Stomach (tissue), 19 donors: Measurements from ENCODE around the gene HADH. TPM values are rescaled to one million over a fixed set of nuclear protein-coding genes. Genes with fewer than 3 reads are reported as not detected.

Source experiments
- DNase-seq, 2 donors: peaks; one replicate each; pipeline versions ENCODE4 v3.0.0 to v3.0.0-alpha.2; 2013 to 2019
- H3K27ac ChIP-seq, 5 donors: fragments of 200-600 bp in 4 of 5; sonication (generic) in 4 of 5; one replicate each; pipeline ENCODE4 v1.5.1; 2013 to 2019; ENCODE audit warnings: mild to moderate bottlenecking in 1 of 5, moderate library complexity in 1 of 5
- H3K27me3 ChIP-seq, 3 donors: fragments of 200-600 bp; sonication (generic); one replicate each; pipeline ENCODE4 v1.5.1; 2017 to 2019; ENCODE audit warnings: mixed run types in 1 of 3
- H3K36me3 ChIP-seq, 4 donors: fragments of 200-600 bp; sonication (generic); 1 replicate in 3 of 4; 2 replicates in 1 of 4; pipeline ENCODE4 v1.5.1; 2016 to 2019
- H3K4me1 ChIP-seq, 4 donors: fragments of 200-600 bp; sonication (generic); one replicate each; pipeline ENCODE4 v1.5.1; 2016 to 2019
- H3K4me3 ChIP-seq, 4 donors: fragments of 200-600 bp; sonication (generic) in 3 of 4; one replicate each; pipeline ENCODE4 v1.5.1; 2016 to 2019; ENCODE audit warnings: mild to moderate bottlenecking in 1 of 4
- H3K9me3 ChIP-seq, 4 donors: fragments of 200-600 bp; sonication (generic); one replicate each; pipeline ENCODE4 v1.5.1; 2016 to 2019
- CTCF ChIP-seq, 7 experiments: fragments of 450-650 bp in 4 of 7; fragments of 200-600 bp in 3 of 7; sonication (generic) in 3 of 7; IDR thresholded peaks; one replicate each; pipeline ENCODE4 v1.5.1; 2016 to 2019; ENCODE audit warnings: antibody characterized with exemption in 7 of 7, control low read depth in 2 of 7, mild to moderate bottlenecking in 1 of 7
- EP300 ChIP-seq: sonication (generic); formaldehyde crosslinking; IDR thresholded peaks from one replicate; pipeline ENCODE4 v1.6.1; 2017; ENCODE audit warnings: antibody characterized with exemption
- POLR2A ChIP-seq, 4 donors: fragments of 450-650 bp; IDR thresholded peaks; one replicate each; pipeline ENCODE4 v1.6.1; 2016; ENCODE audit warnings: antibody characterized with exemption in 4 of 4, control low read depth in 2 of 4, mild to moderate bottlenecking in 1 of 4, moderate library complexity in 1 of 4
- POLR2AphosphoS5 ChIP-seq, 3 donors: sonication (generic); formaldehyde crosslinking; IDR thresholded peaks; one replicate each; pipeline ENCODE4 v1.6.1; 2016; ENCODE audit warnings: antibody characterized with exemption in 3 of 3
- WGBS, 5 donors: extraction: QIAGEN DNeasy Blood & Tissue Kit in 3 of 5; methylation state at CpG; one replicate each; pipeline versions ENCODE4 v1.1.5 to v1.1.7; 2013 to 2018; 5-methylcytosine and 5-hydroxymethylcytosine counted together
- intact Hi-C: fragments of 100-400 bp; cut with DNase I; formaldehyde crosslinking; loops from one replicate; pipeline ENCODE4 v1.15.1; 2023; ENCODE audit warnings: low total_unique reads
- long read RNA-seq, 10 donors: transcript quantifications; one replicate each; lab custom pipeline, GENCODE V29; 2026
- polyA plus RNA-seq, 3 donors: library from polyadenylated mRNA; stranded (reverse); fragments of 200-250 nt; gene quantifications; one replicate each; pipeline ENCODE4 v1.2.3, GENCODE V29; 2013
- total RNA-seq, 5 donors: library from RNA; depleted of rRNA; stranded (reverse); fragments of >200 nt; gene quantifications; one replicate each; pipeline versions ENCODE4 v1.1.0 to v1.2.3, GENCODE V29; 2014 to 2016
- donor health status: healthy with polysubstance abuse.
- donor health status: Bipolar disorder and iron deficiency.
- donor health status: healthy.

Gene HADH
- 100 to 1,000 TPM in 2 of 5 donors, 10 to 100 TPM in 3; 51.6 to 118 (median 64.7) TPM for total RNA-seq
- polyA plus RNA-seq, result 10 to 100 TPM; 59.6 to 70.3 (median 64.8) TPM
- long read RNA-seq, donor 1, full-length matches to known transcripts, result 8 of 8 reads
- long read RNA-seq, donor 1, partial matches to known transcripts, result 0 of 8 reads
- long read RNA-seq, donor 1, other reads (novel, unspliced or antisense), result 0 of 8 reads
- long read RNA-seq, donor 2, full-length matches to known transcripts, result 16 of 16 reads
- long read RNA-seq, donor 2, partial matches to known transcripts, result 0 of 16 reads
- long read RNA-seq, donor 2, other reads (novel, unspliced or antisense), result 0 of 16 reads
- long read RNA-seq, donor 3, full-length matches to known transcripts, result 14 of 14 reads
- long read RNA-seq, donor 3, partial matches to known transcripts, result 0 of 14 reads
- long read RNA-seq, donor 3, other reads (novel, unspliced or antisense), result 0 of 14 reads
- long read RNA-seq, donor 4, partial matches to known transcripts, result 0 of 1 reads
- long read RNA-seq, donor 4, other reads (novel, unspliced or antisense), result 0 of 1 reads
- long read RNA-seq, donor 5, full-length matches to known transcripts, result 18 of 18 reads
- long read RNA-seq, donor 5, partial matches to known transcripts, result 0 of 18 reads
- long read RNA-seq, donor 5, other reads (novel, unspliced or antisense), result 0 of 18 reads
- long read RNA-seq, donor 6, full-length matches to known transcripts, result 61 of 67 reads
- long read RNA-seq, donor 6, partial matches to known transcripts, result 6 of 67 reads
- long read RNA-seq, donor 6, other reads (novel, unspliced or antisense), result 0 of 67 reads
- long read RNA-seq, donor 7, full-length matches to known transcripts, result 23 of 23 reads
- long read RNA-seq, donor 7, partial matches to known transcripts, result 0 of 23 reads
- long read RNA-seq, donor 7, other reads (novel, unspliced or antisense), result 0 of 23 reads
- long read RNA-seq, donor 8, transcript HADH-201 (8 exons, 1,912 nt), result major isoform, 21 of 21 reads
- long read RNA-seq, donor 8, partial matches to known transcripts, result 0 of 21 reads
- long read RNA-seq, donor 8, other reads (novel, unspliced or antisense), result 0 of 21 reads
- long read RNA-seq, donor 9, full-length matches to known transcripts, result 10 of 29 reads
- long read RNA-seq, donor 9, partial matches to known transcripts, result 19 of 29 reads
- long read RNA-seq, donor 9, other reads (novel, unspliced or antisense), result 0 of 29 reads
- long read RNA-seq, donor 10, transcript HADH-201 (8 exons, 1,912 nt), result major isoform, 17 of 17 reads
- long read RNA-seq, donor 10, partial matches to known transcripts, result 0 of 17 reads
- long read RNA-seq, donor 10, other reads (novel, unspliced or antisense), result 0 of 17 reads

- 0 to 1% (median 0%) methylated on average over 25 to 78 of the region's 78 CpGs for WGBS, 5 donors
- TF ChIP-seq CTCF (IDR thresholded peaks at IDR 0.05) (no peak), POLR2A (IDR thresholded peaks at IDR 0.05) (peak in 2 of 4 donors; percentile 75 to 76), POLR2AphosphoS5 (IDR thresholded peaks at IDR 0.05) (peak; percentile 96 to 98 (median 97))
- H3K9me3 ChIP-seq, result no peaks in the 10 kb centered on the region
- peak within 1 kb of the TSS; percentile 86 to 95 (median 91) for H3K27ac ChIP-seq
- DNase-seq, result peak; percentile 97 to 98
- H3K4me1 ChIP-seq, result peaks cover 36 to 69% (median 51%) of the 10 kb centered on the region in 4 donors
- no peaks in the 10 kb centered on the region for H3K36me3 ChIP-seq
- H3K4me3 ChIP-seq, result peak within 1 kb of the TSS; percentile 61 to 88 (median 81)
- H3K27me3 ChIP-seq, result no peaks in the 10 kb centered on the region
- intact Hi-C loops, result no loop called here
These were observed at the start of gene HADH for GRCh38 chr4:107989537-107990386. TSS of gene HADH (plus strand) at chr4:107989889. CDS start at chr4:107989933, 44 bp downstream.

- H3K4me1 ChIP-seq, result no peaks in the 10 kb centered on the region
- no peaks in the 10 kb centered on the region for H3K9me3 ChIP-seq
- intact Hi-C loops, result no loop called here
- 96 to 99% (median 98%) methylated on average over 3 of the region's 3 CpGs for WGBS, 5 donors
- no peak overlapping the region for H3K4me3 ChIP-seq
- no peak overlapping the region for H3K27ac ChIP-seq
- H3K36me3 ChIP-seq, result peaks cover 0 to 58% (median 41%) of the 10 kb centered on the region in 4 donors
- TF ChIP-seq POLR2A (IDR thresholded peaks at IDR 0.05) (no peak), POLR2AphosphoS5 (IDR thresholded peaks at IDR 0.05) (no peak), CTCF (IDR thresholded peaks at IDR 0.05) (no peak), EP300 (no peak)
- no peak for DNase-seq
- no peaks in the 10 kb centered on the region for H3K27me3 ChIP-seq
These were observed 43.9 kb upstream of the HADH start for GRCh38 chr4:107945809-107946208.

- no peaks in the 10 kb centered on the region for H3K27me3 ChIP-seq
- DNase-seq, result no peak
- no peaks in the 10 kb centered on the region for H3K9me3 ChIP-seq
- H3K4me3 ChIP-seq, result no peak overlapping the region
- H3K36me3 ChIP-seq, result peaks cover 0 to 66% (median 51%) of the 10 kb centered on the region in 4 donors
- 85 to 94% (median 91%) methylated on average over 2 of the region's 2 CpGs for WGBS, 5 donors
- TF ChIP-seq POLR2AphosphoS5 (IDR thresholded peaks at IDR 0.05) (no peak), EP300 (no peak), POLR2A (IDR thresholded peaks at IDR 0.05) (no peak), CTCF (IDR thresholded peaks at IDR 0.05) (no peak)
- no peaks in the 10 kb centered on the region for H3K4me1 ChIP-seq
- intact Hi-C loops, result no loop called here
- H3K27ac ChIP-seq, result no peak overlapping the region
These were observed 38.7 kb upstream of the HADH start for GRCh38 chr4:107950746-107951540.
